ENCODE results near the gene CXCL17.
A peak's percentile ranks its signal among the peaks of the same experiment; 100 is the strongest.
"Not testable (repeated sequence)": the region's sequence is repeated elsewhere in the genome, so short reads cannot be mapped to it uniquely, and the experiment has no call there.

Gene CXCL17

GRCh38 chr19:42465827-42466280 lies 23.1 kb upstream of the CXCL17 start:
- no peak for DNase-seq

- DNase-seq = no peak
Observed at GRCh38 chr19:42461700-42462324, 19.1 kb upstream of the CXCL17 start.

- DNase-seq = not testable (repeated sequence)
Observed at GRCh38 chr19:42461231-42461630, 18.5 kb upstream of the CXCL17 start.

- no peak for DNase-seq
Observed at GRCh38 chr19:42459926-42460325, 17.2 kb upstream of the CXCL17 start.

- DNase-seq = no peak
Observed at GRCh38 chr19:42455621-42456081, 12.9 kb upstream of the CXCL17 start.

DNA sequence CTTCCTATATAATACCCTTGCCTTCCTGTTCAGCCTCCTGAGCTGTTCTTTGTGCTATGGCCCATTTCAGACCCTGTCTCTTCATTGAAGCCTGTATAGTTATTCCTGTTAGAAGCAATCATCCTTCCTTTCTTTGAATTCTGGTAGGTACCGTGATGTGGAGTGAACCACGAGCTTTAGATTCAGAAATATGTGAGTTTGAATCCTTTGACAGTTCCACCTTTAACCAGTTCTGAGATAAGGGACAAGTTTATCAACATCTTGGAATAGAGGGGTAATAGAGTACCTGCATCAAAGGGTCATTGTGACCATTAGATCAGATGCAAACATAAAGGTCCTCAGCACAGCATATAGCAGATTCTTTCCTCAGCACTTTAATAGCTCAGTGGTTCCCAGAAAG lies 12.3 kb upstream of the CXCL17 start:
- DNase-seq = no peak

DNA sequence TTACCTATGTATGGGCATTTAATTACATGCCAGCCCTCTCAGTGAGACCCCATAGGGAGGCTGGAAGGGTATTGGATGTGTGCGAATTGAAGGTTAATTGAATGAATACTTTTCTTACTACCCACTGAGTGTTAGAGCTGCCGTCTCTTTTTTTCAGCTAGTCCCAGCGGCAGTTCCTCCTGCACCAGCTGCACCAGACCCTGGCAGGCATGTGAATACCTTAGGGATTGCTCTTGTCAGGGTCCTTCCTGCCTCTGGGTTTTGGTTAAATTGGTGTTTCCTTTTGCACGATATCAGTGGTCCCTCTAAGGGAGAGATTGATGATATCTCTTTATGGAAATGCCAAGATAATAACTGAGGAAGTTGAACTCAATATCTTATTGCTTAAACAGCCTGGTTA lies 9.8 kb upstream of the CXCL17 start:
- DNase-seq = no peak

GRCh38 chr19:42450314-42450934 lies 7.7 kb upstream of the CXCL17 start:
- peak; percentile 75 for DNase-seq

DNA sequence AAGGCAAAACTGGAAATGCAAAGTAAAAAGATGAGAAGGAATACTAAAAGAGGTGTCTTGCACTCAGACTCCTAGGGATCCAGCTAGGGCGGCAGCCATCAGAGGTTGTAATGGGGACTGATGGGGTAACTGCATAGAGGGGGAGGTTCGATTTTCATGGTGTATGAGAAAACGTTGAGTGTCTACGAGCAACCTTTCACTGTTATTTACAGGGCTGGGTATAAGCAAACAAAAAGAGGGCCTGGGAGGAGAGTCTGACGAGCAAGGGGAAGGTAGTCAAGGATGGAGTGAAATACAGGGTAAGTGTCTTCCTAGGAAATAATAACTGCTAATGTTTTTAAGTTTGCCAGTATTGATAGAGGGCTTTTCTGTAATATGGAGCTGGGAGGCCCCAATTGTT lies 5.6 kb upstream of the CXCL17 start:
- not testable (repeated sequence) for DNase-seq

DNA sequence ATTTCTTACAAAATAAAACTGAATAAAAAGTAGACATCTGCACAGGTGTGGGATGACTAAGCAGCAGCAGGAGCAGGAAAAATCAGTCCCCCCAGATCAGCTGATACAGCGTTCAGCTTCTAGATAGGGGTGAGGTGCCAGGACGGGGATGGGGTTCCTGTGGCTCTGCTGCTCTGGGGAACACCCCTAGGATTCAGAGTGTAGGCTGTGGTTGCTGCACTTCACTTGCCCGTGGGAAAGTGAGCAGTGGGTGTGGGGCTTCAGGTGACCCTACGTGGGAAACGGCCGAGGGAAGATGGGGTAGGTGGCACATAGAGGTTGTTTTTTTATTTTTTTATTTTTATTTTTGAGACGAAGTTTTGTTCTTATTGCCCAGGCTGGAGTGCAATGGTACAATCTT lies 3.2 kb upstream of the CXCL17 start:
- no peak for DNase-seq

DNA sequence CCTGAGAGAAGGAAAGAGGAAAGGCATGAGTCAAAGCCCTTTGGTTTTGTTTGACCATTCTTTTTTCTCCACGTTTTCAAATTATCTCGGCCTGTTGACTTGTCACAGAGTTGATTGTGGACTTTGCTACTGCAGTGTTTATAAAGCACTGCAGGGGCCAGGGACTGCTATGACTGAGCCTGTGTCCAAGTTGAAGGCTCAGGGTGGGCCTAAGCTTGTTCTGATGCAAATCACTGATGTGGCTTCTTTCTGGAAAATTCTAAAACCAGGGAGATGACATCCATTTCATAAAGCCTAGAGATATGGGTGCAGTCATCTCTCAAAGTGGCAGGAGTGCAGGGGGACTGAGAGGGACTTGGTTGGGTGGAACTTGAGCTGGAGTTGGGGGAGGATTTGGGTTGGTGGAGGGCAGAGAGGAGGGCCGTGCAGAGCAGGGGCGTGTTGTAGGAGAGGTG lies 1.2 kb upstream of the CXCL17 start:
- no peak for DNase-seq

- no peak for DNase-seq
Observed at GRCh38 chr19:42441049-42441445, 1.7 kb downstream of the CXCL17 start.

GRCh38 chr19:42440357-42441048 lies 2.2 kb downstream of the CXCL17 start:
- peak; percentile 97 for DNase-seq

DNA sequence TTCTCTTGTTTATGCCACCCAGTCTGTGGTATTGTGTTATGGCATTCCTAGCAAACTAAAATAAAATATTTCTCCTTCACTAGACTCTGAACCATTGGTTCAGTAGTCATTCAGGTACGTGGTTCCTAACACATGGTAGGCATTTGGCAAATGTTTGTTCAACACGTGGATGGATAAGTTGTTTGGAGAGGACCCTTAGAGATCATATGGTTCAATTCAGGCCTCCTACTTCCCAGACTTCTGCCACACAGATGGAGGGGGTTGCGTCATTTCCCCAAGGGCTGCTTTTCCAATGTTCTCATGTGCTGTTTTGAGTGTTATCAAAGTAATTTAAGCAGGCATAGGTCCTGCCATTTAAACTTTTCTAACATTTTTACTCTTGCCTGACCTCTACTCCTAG lies 6.7 kb downstream of the CXCL17 start:
- no peak for DNase-seq

- no peak for DNase-seq
Observed at GRCh38 chr19:42435316-42435715, 7.4 kb downstream of the CXCL17 start.

- DNase-seq = peak; percentile 73
Observed at GRCh38 chr19:42433503-42434260, 9.1 kb downstream of the CXCL17 start.

DNA sequence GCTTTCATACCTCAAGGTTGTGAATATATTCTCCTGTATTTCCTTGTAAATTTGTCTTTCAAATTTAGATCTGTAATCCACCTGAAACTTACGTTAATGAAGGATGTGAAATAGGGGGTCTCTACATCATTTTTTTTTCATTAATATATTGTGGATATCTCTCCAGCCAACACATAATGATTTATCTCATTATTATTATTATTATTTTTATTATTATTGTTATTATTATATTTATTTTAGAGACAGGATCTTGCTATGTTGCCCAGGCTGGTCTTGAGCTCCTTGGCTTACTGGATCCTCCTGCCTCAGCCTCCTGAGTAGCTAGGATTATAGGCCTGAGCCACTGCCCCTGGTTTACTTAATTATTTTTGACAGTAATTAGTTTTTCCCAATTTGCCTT lies 11.3 kb downstream of the CXCL17 start:
- no peak for DNase-seq

DNA sequence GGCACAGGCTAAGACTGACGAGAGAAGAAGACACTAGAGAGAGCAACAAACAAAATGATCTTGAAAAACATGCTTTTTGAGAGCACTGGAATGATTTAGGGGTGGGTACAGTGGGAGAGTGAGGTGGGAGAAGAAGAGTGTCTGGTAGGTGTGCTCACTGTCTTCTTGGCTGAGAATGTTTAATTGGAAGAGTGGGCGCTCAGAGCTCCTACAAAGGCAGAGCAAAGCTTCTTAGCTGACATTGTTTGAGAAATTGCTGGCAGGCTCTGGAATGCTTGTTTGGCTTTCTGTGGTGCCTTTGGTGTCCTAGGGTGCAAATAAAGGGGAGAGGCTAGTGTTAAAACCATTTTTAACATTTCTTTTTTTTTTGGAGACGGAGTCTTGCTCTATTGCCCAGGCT lies 14.1 kb downstream of the CXCL17 start:
- DNase-seq = no peak

DNA sequence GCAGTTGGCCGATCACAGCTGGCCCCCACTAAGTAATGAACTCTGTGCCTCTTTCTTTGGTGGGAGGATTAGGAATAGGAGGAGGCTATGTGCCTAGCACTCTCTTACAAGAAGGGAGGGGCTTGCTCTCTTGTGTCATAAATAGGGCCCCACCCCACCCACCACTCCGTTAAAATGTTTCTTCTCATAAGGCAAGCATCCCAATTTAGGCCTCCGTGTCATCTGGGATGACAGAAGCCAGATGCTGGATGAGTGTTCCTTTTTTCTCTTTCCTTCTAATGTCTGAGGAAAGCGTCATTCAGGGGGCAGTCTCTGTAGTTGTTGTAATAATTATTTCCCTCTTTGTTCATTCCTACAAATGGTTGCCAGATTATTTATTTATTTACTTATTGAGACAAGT lies 15.4 kb downstream of the CXCL17 start, which contains the start of gene LIPE:
LIPE (minus strand) TSS at position 76 of the 400 bp plus-strand sequence. CDS start 239 bp downstream, outside the sequence.
- no peak for DNase-seq

GRCh38 chr19:42426643-42427042 lies 16.1 kb downstream of the CXCL17 start:
- DNase-seq = no peak

DNA sequence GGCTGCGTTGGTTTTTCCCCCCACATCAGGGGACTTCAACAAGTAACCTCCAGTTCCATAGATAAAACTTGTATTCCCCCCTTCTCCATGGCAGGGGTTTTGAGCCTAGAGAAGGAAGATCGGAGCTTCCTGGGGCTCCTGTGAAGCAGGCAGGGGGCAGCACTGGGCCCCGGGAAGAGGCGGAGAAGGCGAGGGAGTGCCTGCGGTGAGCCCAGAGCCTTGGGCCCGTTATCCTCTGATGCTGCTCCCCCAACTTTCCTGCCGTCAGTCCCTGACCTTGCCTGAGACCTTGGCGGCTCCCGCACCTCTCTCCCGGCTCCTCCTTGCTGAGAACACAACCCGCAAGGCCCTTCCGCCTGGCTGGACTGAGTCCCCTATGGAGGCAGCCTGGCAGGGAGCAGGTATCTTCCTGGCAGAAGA lies 18.0 kb downstream of the CXCL17 start:
- no peak for DNase-seq

GRCh38 chr19:42424345-42424707 lies 18.4 kb downstream of the CXCL17 start:
- DNase-seq = no peak
